HG03045 (cell line): ENCODE measurements around the gene SV2C.

Experiments
- ATAC-seq: cut with Tn5 transposase; IDR thresholded peaks from one replicate; pipeline ENCODE4 v1.9.1; 2021; ENCODE audit warnings: mild to moderate bottlenecking, moderate library complexity; ENCODE audit not compliant: unreplicated experiment

SV2C gene

GRCh38 chr5:76245590-76245989, 162.4 kb downstream of the SV2C start:
- no peak for ATAC-seq

GRCh38 chr5:76249621-76250020, 166.4 kb downstream of the SV2C start:
- ATAC-seq = no peak

GRCh38 chr5:76250463-76250862, 167.3 kb downstream of the SV2C start:
- no peak for ATAC-seq

GRCh38 chr5:76251656-76252055, 168.5 kb downstream of the SV2C start:
- ATAC-seq = no peak

- ATAC-seq = no peak
Measured at GRCh38 chr5:76252437-76252836, 169.3 kb downstream of the SV2C start.

- ATAC-seq = no peak
Measured at GRCh38 chr5:76256116-76256889, 173.1 kb downstream of the SV2C start.

GRCh38 chr5:76257225-76257833, 174.1 kb downstream of the SV2C start:
- ATAC-seq = no peak

- no peak for ATAC-seq
Measured at GRCh38 chr5:76257897-76258296, 174.7 kb downstream of the SV2C start.

- no peak for ATAC-seq
Measured at GRCh38 chr5:76264681-76265080, 181.5 kb downstream of the SV2C start.

GRCh38 chr5:76269259-76269931, 186.2 kb downstream of the SV2C start:
- no peak for ATAC-seq

- ATAC-seq = no peak
Measured at GRCh38 chr5:76269932-76270610, 186.9 kb downstream of the SV2C start.

- ATAC-seq = no peak
Measured at GRCh38 chr5:76271836-76272235, 188.7 kb downstream of the SV2C start.

- no peak for ATAC-seq
Measured at GRCh38 chr5:76273206-76273885, 190.2 kb downstream of the SV2C start.

GRCh38 chr5:76274571-76274970, 191.4 kb downstream of the SV2C start:
- no peak for ATAC-seq

GRCh38 chr5:76277736-76278135, 194.6 kb downstream of the SV2C start:
- no peak for ATAC-seq

- ATAC-seq = no peak
Measured at GRCh38 chr5:76278261-76278789, 195.1 kb downstream of the SV2C start.

- ATAC-seq = no peak
Measured at GRCh38 chr5:76280494-76280893, 197.3 kb downstream of the SV2C start.

- ATAC-seq = no peak
Measured at GRCh38 chr5:76283670-76284069, 200.5 kb downstream of the SV2C start.

- no peak for ATAC-seq
Measured at GRCh38 chr5:76289692-76290091, 206.5 kb downstream of the SV2C start.

GRCh38 chr5:76290321-76290757, 207.2 kb downstream of the SV2C start:
- no peak for ATAC-seq
